ENCODE results near the gene LTF. TPM values are rescaled to one million over a fixed set of nuclear protein-coding genes. Genes with fewer than 3 reads are reported as not detected.
A peak's percentile ranks its signal among the peaks of the same experiment; 100 is the strongest.

The LTF gene
- total RNA-seq, 1 donor from 2014 or later, result under 0.01 TPM

DNA sequence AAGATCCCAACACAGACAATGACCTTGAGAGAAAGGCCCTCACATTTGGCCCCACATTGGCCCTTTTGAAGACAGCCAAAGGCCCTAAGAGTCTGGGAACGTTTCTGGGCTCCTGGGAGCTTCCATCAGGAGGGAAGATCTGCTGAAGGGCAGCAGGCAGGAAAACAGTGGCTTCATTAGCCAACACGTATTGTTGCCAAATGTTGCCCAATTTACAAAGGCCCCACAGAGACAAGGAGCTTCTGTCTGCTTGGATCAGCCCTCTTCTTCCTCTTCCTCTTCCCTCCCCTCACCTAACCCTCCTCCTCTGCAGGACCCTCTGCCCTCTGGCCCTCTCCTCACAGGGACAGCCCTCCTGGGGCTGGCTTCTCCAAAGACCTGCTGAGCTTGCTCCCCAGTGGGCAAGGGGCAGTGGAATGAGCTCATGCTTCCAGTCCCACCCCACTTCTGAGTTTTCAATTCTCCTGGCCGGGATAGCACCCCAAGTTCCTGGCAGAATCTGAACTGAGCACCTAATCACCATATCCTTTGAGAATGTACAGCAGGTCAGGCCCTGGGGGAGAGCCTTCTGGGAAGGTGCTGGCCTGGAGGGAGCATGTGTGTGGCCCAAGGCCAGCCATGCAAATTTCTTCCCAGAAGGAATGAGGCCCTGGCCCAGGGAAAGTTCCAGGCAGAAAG lies 5.1 kb upstream of the LTF start:
- Histone ChIP-seq H3K36me3 (ENCODE audit: control insufficient read depth, insufficient read depth, low read length) (no peaks in the 10 kb centered on the region), H3K27me3 (ENCODE audit: control insufficient read depth, insufficient read depth, low read length) (peaks cover 13% of the 10 kb centered on the region), H3K4me3 (ENCODE audit: low read depth, low read length) (no peak overlapping the region)
- no peak for TF ChIP-seq CTCF (IDR thresholded peaks at IDR 0.05; ENCODE audit: insufficient read depth, low read length, severe bottlenecking)
- DNase-seq (ENCODE audit: low read depth), result no peak
- FAIRE-seq, result no peak

GRCh38 chr3:46468753-46469600 lies 4.3 kb upstream of the LTF start:
- DNase-seq (ENCODE audit: low read depth), result no peak
- H3K36me3 ChIP-seq (ENCODE audit: control insufficient read depth, insufficient read depth, low read length), result no peaks in the 10 kb centered on the region
- H3K4me3 ChIP-seq (ENCODE audit: low read depth, low read length), result no peak overlapping the region
- peak; percentile 43 for FAIRE-seq
- TF ChIP-seq CTCF (IDR thresholded peaks at IDR 0.05; ENCODE audit: insufficient read depth, low read length, severe bottlenecking), result no peak
- H3K27me3 ChIP-seq (ENCODE audit: control insufficient read depth, insufficient read depth, low read length), result peaks cover 19% of the 10 kb centered on the region

GRCh38 chr3:46467562-46467961 lies 2.9 kb upstream of the LTF start:
- peaks cover 25% of the 10 kb centered on the region for H3K27me3 ChIP-seq (ENCODE audit: control insufficient read depth, insufficient read depth, low read length)

DNA sequence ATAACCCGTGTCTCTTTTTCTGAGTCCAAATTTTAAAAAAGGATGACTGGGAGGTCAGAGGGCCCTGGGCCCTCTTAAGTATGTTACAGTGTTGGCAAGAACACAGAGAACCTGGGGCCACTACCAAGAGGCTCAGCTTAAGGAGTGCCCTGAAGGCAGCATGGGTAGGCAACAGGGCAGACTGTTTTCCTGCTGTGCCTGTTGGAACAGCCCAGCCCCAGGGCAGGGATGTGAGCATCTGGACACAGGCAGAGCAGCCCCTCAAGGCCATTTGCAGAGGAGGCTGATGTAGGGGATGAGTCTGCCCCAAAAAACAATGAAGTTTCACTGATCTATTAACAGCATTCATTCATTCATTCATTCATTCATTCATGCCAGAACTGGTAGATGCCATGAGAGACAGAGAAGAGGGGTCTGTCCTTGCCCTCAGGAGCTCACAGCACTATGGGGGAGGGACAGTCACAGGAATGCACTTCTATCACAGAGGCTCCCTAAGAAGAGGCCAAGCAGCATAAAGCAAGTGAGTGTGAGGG lies 2.2 kb upstream of the LTF start:
- DNase-seq (ENCODE audit: low read depth), result no peak
- no peaks in the 10 kb centered on the region for H3K36me3 ChIP-seq (ENCODE audit: control insufficient read depth, insufficient read depth, low read length)
- peaks cover 25% of the 10 kb centered on the region for H3K27me3 ChIP-seq (ENCODE audit: control insufficient read depth, insufficient read depth, low read length)
- FAIRE-seq, result peak; percentile 18
- H3K4me3 ChIP-seq (ENCODE audit: low read depth, low read length), result no peak overlapping the region
- TF ChIP-seq CTCF (IDR thresholded peaks at IDR 0.05; ENCODE audit: insufficient read depth, low read length, severe bottlenecking), result no peak

More at GRCh38 chr3:46467562-46467961, 2.9 kb upstream of the LTF start:
- no peak for TF ChIP-seq CTCF (IDR thresholded peaks at IDR 0.05; ENCODE audit: insufficient read depth, low read length, severe bottlenecking)
- no peak for DNase-seq (ENCODE audit: low read depth)
- Histone ChIP-seq H3K4me3 (ENCODE audit: low read depth, low read length) (no peak overlapping the region), H3K36me3 (ENCODE audit: control insufficient read depth, insufficient read depth, low read length) (no peaks in the 10 kb centered on the region)
- no peak for FAIRE-seq

DNA sequence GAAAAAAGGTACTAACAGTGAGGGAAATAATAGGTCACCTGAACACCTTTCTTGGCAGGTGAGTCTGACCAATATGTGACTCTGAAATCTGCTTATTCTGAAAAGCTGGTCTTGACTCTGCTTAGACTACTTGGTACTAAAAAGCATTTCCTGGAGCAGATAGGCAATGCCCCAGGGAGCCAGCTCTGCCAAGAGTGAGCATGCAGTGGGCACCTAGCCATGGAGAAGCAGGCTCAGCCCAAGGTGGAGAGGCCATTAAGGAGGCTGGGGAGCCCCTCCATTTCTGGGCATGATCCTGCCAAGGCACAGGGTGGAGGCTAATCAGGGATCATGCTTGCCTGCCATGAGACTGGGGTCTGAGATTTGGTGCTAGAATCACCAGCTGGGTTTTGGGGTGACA lies 1.6 kb upstream of the LTF start:
- no peak for DNase-seq (ENCODE audit: low read depth)
- Histone ChIP-seq H3K36me3 (ENCODE audit: control insufficient read depth, insufficient read depth, low read length) (no peaks in the 10 kb centered on the region), H3K4me3 (ENCODE audit: low read depth, low read length) (no peak overlapping the region), H3K27me3 (ENCODE audit: control insufficient read depth, insufficient read depth, low read length) (peaks cover 22% of the 10 kb centered on the region)
- TF ChIP-seq CTCF (IDR thresholded peaks at IDR 0.05; ENCODE audit: insufficient read depth, low read length, severe bottlenecking), result no peak
- FAIRE-seq, result peak; percentile 36

Data from bronchial epithelial cell (primary cell).